Body of pancreas (tissue), 4 donors: Measurements from ENCODE around the gene RDH16. TPM values are rescaled to one million over a fixed set of nuclear protein-coding genes. Genes with fewer than 3 reads are reported as not detected.

Experiments
- ATAC-seq: fragments of 150-250 bp; one replicate; pipeline ENCODE4 v1.9.1; 2016
- DNase-seq, 4 donors: peaks; one replicate each; pipeline ENCODE4 v3.0.0-alpha.2; 2019
- H3K27ac ChIP-seq, 4 donors: fragments of 200-600 bp; sonication (generic); 1 replicate in 3 of 4; 2 replicates in 1 of 4; pipeline versions ENCODE4 v1.5.1 to v1.6.1; 2016 to 2019; ENCODE audit warnings: mild to moderate bottlenecking in 1 of 4, mixed read lengths in 1 of 4, moderate library complexity in 1 of 4
- H3K27me3 ChIP-seq, 2 donors: fragments of 200-600 bp; sonication (generic); one replicate each; pipeline ENCODE4 v1.6.0; 2016; ENCODE audit warnings: mild to moderate bottlenecking in 1 of 2
- H3K36me3 ChIP-seq, 2 donors: fragments of 200-600 bp; sonication (generic); replicated peaks in 1 of 2; 2 replicates each; pipeline ENCODE4 v1.5.1; 2016; ENCODE audit warnings: low read depth in 2 of 2; ENCODE audit not compliant: insufficient read depth in 1 of 2
- H3K4me1 ChIP-seq: fragments of 200-600 bp; sonication (generic); one replicate; pipeline ENCODE4 v1.6.0; 2016
- H3K4me3 ChIP-seq, 2 donors: fragments of 200-600 bp; sonication (generic); 1 replicate in 1 of 2; 2 replicates in 1 of 2; pipeline ENCODE4 v1.5.1; 2016 to 2019
- H3K9me3 ChIP-seq, 3 donors: fragments of 200-600 bp; sonication (generic); 1 replicate in 2 of 3; 2 replicates in 1 of 3; pipeline ENCODE4 v1.5.1; 2016
- CTCF ChIP-seq, 7 experiments: fragments of 450-650 bp in 4 of 7; fragments of 200-600 bp in 3 of 7; sonication (generic) in 3 of 7; IDR thresholded peaks; one replicate each; pipeline ENCODE4 v1.5.1; 2016 to 2019; ENCODE audit warnings: antibody characterized with exemption in 7 of 7
- POLR2A ChIP-seq, 3 donors: fragments of 450-650 bp; IDR thresholded peaks; one replicate each; pipeline ENCODE4 v1.6.1; 2016; ENCODE audit warnings: antibody characterized with exemption in 3 of 3, mild to moderate bottlenecking in 2 of 3
- WGBS, 2 donors: methylation state at CpG; one replicate each; pipeline ENCODE4 v1.1.5; 2017; 5-methylcytosine and 5-hydroxymethylcytosine counted together
- intact Hi-C: fragments of 100-400 bp; cut with DNase I; formaldehyde crosslinking; loops from one replicate; pipeline ENCODE4 v1.15.1; 2023
- total RNA-seq, 2 donors: library from RNA; depleted of rRNA; stranded (reverse); fragments of >200 nt; gene quantifications; one replicate each; pipeline ENCODE4 v1.1.0, GENCODE V29; 2016

RDH16 gene
- total RNA-seq, 2 donors from 2014 or later, result 0.99 to 1.3 TPM

GRCh38 chr12:56998316-56998715 lies 40.9 kb upstream of the RDH16 start:
- H3K27ac ChIP-seq, result no peak overlapping the region
- H3K4me3 ChIP-seq, result no peak overlapping the region
- peaks cover 11% of the 10 kb centered on the region for H3K4me1 ChIP-seq
- intact Hi-C loops, result no loop called here
- no peak for TF ChIP-seq POLR2A (IDR thresholded peaks at IDR 0.05)
- TF ChIP-seq CTCF (IDR thresholded peaks at IDR 0.05), result no peak
- no peaks in the 10 kb centered on the region for H3K9me3 ChIP-seq
- DNase-seq, result no peak
- no peak for ATAC-seq
- H3K36me3 ChIP-seq, result peaks cover 0 to 9% of the 10 kb centered on the region in 2 donors
- WGBS, 2 donors, result 96 to 97% methylated on average over 6 of the region's 6 CpGs
- no peaks in the 10 kb centered on the region for H3K27me3 ChIP-seq

GRCh38 chr12:56996793-56997545 lies 39.6 kb upstream of the RDH16 start:
- intact Hi-C loops, result no loop called here
- H3K4me1 ChIP-seq, result peaks cover 8% of the 10 kb centered on the region
- no peak overlapping the region for H3K4me3 ChIP-seq
- TF ChIP-seq POLR2A (IDR thresholded peaks at IDR 0.05), result no peak
- TF ChIP-seq CTCF (IDR thresholded peaks at IDR 0.05), result no peak
- peaks cover 0 to 2% of the 10 kb centered on the region in 2 donors for H3K36me3 ChIP-seq
- no peaks in the 10 kb centered on the region for H3K27me3 ChIP-seq
- DNase-seq (no peak), ATAC-seq (no peak)
- no peaks in the 10 kb centered on the region for H3K9me3 ChIP-seq
- no peak overlapping the region for H3K27ac ChIP-seq
- WGBS, 2 donors, result 64 to 75% methylated on average over 11 to 12 of the region's 12 CpGs

- ATAC-seq (no peak), DNase-seq (no peak)
- intact Hi-C loops, result no loop called here
- 90 to 92% methylated on average over 11 of the region's 11 CpGs for WGBS, 2 donors
- Histone ChIP-seq H3K4me1 (no peaks in the 10 kb centered on the region), H3K9me3 (no peaks in the 10 kb centered on the region), H3K27ac (no peak overlapping the region), H3K36me3 (peaks cover 0 to 2% of the 10 kb centered on the region in 2 donors), H3K4me3 (no peak overlapping the region), H3K27me3 (no peaks in the 10 kb centered on the region)
- TF ChIP-seq POLR2A (IDR thresholded peaks at IDR 0.05) (no peak), CTCF (IDR thresholded peaks at IDR 0.05) (no peak)
Observed at GRCh38 chr12:56995930-56996496, 38.6 kb upstream of the RDH16 start.

- ATAC-seq (no peak), DNase-seq (no peak)
- peaks cover 0 to 1% of the 10 kb centered on the region in 2 donors for H3K36me3 ChIP-seq
- no peaks in the 10 kb centered on the region for H3K27me3 ChIP-seq
- WGBS, 2 donors, result 83 to 93% methylated on average over 19 to 23 of the region's 26 CpGs
- TF ChIP-seq CTCF (IDR thresholded peaks at IDR 0.05) (no peak), POLR2A (IDR thresholded peaks at IDR 0.05) (no peak)
- no peaks in the 10 kb centered on the region for H3K9me3 ChIP-seq
- intact Hi-C loops, result no loop called here
- H3K4me3 ChIP-seq, result no peak overlapping the region
- H3K4me1 ChIP-seq, result no peaks in the 10 kb centered on the region
- H3K27ac ChIP-seq, result no peak overlapping the region
Observed at GRCh38 chr12:56995201-56995929, 38.0 kb upstream of the RDH16 start.
